ENCODE results near the gene ACP1. TPM values are rescaled to one million over a fixed set of nuclear protein-coding genes. Genes with fewer than 3 reads are reported as not detected.

ACP1 gene
- total RNA-seq, 1 donor from 2014 or later, result 86.1 TPM

- DNase-seq, result peak; percentile 46
- no peaks in the 10 kb centered on the region for H3K36me3 Mint-ChIP-seq (ENCODE audit: unreplicated experiment)
- H3K27ac Mint-ChIP-seq (ENCODE audit: unreplicated experiment), result no peak overlapping the region
- H3K9me3 Mint-ChIP-seq (ENCODE audit: unreplicated experiment), result no peaks in the 10 kb centered on the region
- H3K4me1 Mint-ChIP-seq (ENCODE audit: low read depth, unreplicated experiment), result peaks cover 3% of the 10 kb centered on the region
- TF ChIP-seq, protein P1, sequence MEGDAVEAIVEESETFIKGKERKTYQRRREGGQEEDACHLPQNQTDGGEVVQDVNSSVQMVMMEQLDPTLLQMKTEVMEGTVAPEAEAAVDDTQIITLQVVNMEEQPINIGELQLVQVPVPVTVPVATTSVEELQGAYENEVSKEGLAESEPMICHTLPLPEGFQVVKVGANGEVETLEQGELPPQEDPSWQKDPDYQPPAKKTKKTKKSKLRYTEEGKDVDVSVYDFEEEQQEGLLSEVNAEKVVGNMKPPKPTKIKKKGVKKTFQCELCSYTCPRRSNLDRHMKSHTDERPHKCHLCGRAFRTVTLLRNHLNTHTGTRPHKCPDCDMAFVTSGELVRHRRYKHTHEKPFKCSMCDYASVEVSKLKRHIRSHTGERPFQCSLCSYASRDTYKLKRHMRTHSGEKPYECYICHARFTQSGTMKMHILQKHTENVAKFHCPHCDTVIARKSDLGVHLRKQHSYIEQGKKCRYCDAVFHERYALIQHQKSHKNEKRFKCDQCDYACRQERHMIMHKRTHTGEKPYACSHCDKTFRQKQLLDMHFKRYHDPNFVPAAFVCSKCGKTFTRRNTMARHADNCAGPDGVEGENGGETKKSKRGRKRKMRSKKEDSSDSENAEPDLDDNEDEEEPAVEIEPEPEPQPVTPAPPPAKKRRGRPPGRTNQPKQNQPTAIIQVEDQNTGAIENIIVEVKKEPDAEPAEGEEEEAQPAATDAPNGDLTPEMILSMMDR (IDR thresholded peaks at IDR 0.05; ENCODE audit: partially characterized antibody, unreplicated experiment), result no peak
- H3K27me3 Mint-ChIP-seq (ENCODE audit: unreplicated experiment), result peaks cover 12% of the 10 kb centered on the region
- H3K4me3 Mint-ChIP-seq (ENCODE audit: unreplicated experiment), result peak overlapping the region; percentile 82
Measured at GRCh38 chr2:286774-287392, 22.1 kb downstream of the ACP1 start.

GRCh38 chr2:287471-287885, 22.7 kb downstream of the ACP1 start:
- H3K36me3 Mint-ChIP-seq (ENCODE audit: unreplicated experiment), result no peaks in the 10 kb centered on the region
- no peaks in the 10 kb centered on the region for H3K9me3 Mint-ChIP-seq (ENCODE audit: unreplicated experiment)
- TF ChIP-seq, protein P1 (IDR thresholded peaks at IDR 0.05; ENCODE audit: partially characterized antibody, unreplicated experiment), result no peak
- peak overlapping the region; percentile 82 for H3K4me3 Mint-ChIP-seq (ENCODE audit: unreplicated experiment)
- H3K27me3 Mint-ChIP-seq (ENCODE audit: unreplicated experiment), result peaks cover 12% of the 10 kb centered on the region
- no peak overlapping the region for H3K27ac Mint-ChIP-seq (ENCODE audit: unreplicated experiment)
- H3K4me1 Mint-ChIP-seq (ENCODE audit: low read depth, unreplicated experiment), result peaks cover 3% of the 10 kb centered on the region
- DNase-seq, result peak; percentile 54

GRCh38 chr2:287911-288757, 23.4 kb downstream of the ACP1 start, which contains the start of gene ALKAL2:
Gene ALKAL2, minus strand, starts transcription at chr2:288091. Its CDS starts 256 bp downstream, at chr2:287835.
- Mint-ChIP-seq H3K9me3 (ENCODE audit: unreplicated experiment) (no peaks in the 10 kb centered on the region), H3K27ac (ENCODE audit: unreplicated experiment) (no peak within 1 kb of the TSS), H3K27me3 (ENCODE audit: unreplicated experiment) (peaks cover 12% of the 10 kb centered on the region), H3K36me3 (ENCODE audit: unreplicated experiment) (no peaks in the 10 kb centered on the region), H3K4me3 (ENCODE audit: unreplicated experiment) (peak within 1 kb of the TSS; percentile 82), H3K4me1 (ENCODE audit: low read depth, unreplicated experiment) (peaks cover 3% of the 10 kb centered on the region)
- peak; percentile 43 for DNase-seq
- TF ChIP-seq, protein P1 (IDR thresholded peaks at IDR 0.05; ENCODE audit: partially characterized antibody, unreplicated experiment), result no peak

DNA sequence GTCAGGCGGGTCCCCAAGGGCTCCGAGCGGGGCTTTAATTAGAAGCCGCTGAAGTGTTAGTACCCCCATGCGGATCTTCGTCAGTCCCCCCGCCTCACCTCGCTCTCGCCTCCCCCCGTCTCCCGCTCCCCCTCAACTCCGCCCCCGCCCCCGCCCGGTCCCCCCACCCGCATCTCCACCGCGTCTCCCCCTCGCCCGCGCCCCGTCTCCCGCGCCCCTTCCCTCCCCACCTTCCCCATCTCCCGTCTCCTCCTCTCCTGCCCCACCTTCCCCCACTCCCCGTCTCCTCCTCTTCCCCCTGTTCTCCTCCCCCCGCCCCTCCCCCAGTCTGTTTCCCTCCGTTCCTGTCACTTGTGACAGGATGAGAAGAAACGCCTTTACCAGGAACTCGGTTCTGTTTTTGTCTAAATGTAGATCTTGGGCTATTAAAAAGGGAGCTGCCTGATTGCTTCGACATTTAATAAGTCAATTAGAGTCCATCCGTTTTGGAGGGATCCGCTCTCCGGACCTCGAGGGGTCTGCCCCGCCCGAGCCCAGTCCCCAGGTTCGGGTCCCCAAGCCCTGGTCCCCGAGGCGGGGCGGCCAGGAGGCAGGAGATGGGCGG, 24.1 kb downstream of the ACP1 start:
- TF ChIP-seq, protein P1 (IDR thresholded peaks at IDR 0.05; ENCODE audit: partially characterized antibody, unreplicated experiment), result no peak
- peak; percentile 32 for DNase-seq
- Mint-ChIP-seq H3K9me3 (ENCODE audit: unreplicated experiment) (no peaks in the 10 kb centered on the region), H3K4me1 (ENCODE audit: low read depth, unreplicated experiment) (peaks cover 3% of the 10 kb centered on the region), H3K27ac (ENCODE audit: unreplicated experiment) (no peak overlapping the region), H3K36me3 (ENCODE audit: unreplicated experiment) (no peaks in the 10 kb centered on the region), H3K4me3 (ENCODE audit: unreplicated experiment) (no peak overlapping the region), H3K27me3 (ENCODE audit: unreplicated experiment) (peaks cover 12% of the 10 kb centered on the region)

Measured in glutamatergic neuron (in vitro differentiated cells).